ENCODE measurements around the gene SLC2A5. TPM values are rescaled to one million over a fixed set of nuclear protein-coding genes. Genes with fewer than 3 reads are reported as not detected.

Gene SLC2A5, protein sequence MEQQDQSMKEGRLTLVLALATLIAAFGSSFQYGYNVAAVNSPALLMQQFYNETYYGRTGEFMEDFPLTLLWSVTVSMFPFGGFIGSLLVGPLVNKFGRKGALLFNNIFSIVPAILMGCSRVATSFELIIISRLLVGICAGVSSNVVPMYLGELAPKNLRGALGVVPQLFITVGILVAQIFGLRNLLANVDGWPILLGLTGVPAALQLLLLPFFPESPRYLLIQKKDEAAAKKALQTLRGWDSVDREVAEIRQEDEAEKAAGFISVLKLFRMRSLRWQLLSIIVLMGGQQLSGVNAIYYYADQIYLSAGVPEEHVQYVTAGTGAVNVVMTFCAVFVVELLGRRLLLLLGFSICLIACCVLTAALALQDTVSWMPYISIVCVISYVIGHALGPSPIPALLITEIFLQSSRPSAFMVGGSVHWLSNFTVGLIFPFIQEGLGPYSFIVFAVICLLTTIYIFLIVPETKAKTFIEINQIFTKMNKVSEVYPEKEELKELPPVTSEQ
- polyA plus RNA-seq = 1.9 and 4.4 TPM in 2 replicates

DNA sequence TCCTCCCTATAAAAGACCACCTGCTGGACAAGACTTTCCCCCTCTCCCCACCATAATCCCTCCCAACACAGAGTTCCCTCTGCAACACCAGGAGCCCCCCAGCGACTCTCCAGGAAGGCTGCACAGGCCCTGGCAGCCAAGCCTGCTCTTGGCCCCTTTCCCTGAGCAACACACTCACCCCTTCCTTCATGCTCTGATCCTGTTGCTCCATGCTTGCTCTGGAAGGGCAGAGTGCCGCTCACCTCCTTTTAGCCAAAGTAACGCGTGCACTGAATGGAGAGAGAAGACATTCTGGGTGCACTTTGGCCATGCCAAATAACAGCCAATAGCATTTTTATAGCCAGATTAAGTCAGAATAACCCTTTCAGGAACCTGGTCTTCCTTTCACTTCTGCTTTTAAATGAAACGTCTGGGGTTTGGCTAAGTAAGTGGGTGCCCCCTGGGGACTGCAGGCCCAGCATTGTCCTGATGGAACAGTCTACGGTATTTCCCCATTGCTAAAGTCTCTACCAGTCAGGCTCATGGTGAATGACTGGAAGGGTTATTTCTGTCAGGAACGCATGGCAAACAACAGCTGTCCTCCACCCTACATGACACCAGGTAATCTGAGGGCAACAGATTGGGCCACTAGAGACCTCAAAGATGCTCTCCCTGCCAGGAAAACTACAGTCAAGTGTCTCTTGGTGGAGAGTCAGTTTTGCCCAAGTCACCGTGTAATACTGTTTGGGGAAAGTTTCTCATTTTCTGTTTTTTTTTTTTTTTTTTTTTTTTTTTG lies at the start of gene SLC2A5:
Gene SLC2A5 (minus strand): TSS at position 310 of the 775 bp plus-strand sequence. CDS start 99 bp downstream, at position 211.

Other genes with a start within 250 kb of the SLC2A5 start
- 109 and 191 TPM in 2 replicates for gene ENO1, start 190.9 kb downstream of the SLC2A5 start, polyA plus RNA-seq
- not detected in 2 replicates for gene CA6, start 123.8 kb downstream of the SLC2A5 start, polyA plus RNA-seq
- not detected in 2 replicates for gene SLC2A7, start 43.2 kb downstream of the SLC2A5 start, polyA plus RNA-seq
- 0.04 and 0.77 TPM in 2 replicates for gene GPR157, start 59.5 kb upstream of the SLC2A5 start, polyA plus RNA-seq
- 0.11 and 0.19 TPM in 2 replicates for gene H6PD, start 165.1 kb upstream of the SLC2A5 start, polyA plus RNA-seq
- gene SPSB1, start 223.3 kb upstream of the SLC2A5 start, polyA plus RNA-seq = 0.90 TPM in 1 of 2 replicates, not detected in the other